ENCODE results near the gene CCDC146.

Gene CCDC146

DNA sequence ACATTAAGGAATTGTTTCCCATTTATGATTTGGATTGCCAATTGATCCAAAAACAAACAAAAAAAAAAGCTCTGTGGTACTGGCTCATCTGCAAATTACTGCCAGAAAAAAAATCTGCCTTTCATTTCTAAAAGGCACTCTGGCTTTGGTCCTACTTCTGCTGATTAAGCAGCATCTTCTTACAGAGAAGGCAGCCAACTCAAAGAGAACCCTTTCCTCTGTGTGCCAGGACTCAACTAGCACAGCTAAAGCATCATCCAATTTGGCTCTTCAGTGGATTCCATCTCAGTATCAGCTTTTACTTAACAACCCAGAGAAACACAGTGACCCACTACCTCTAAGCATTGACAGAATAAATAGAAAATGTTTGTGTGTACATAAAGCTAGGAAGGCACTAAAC, 213.2 kb downstream of the CCDC146 start:
- ChIA-PET CTCF (no interaction called here), POLR2A (ENCODE audit: low non-redundant PET) (no interaction called here)
- TF ChIP-seq, protein P1, sequence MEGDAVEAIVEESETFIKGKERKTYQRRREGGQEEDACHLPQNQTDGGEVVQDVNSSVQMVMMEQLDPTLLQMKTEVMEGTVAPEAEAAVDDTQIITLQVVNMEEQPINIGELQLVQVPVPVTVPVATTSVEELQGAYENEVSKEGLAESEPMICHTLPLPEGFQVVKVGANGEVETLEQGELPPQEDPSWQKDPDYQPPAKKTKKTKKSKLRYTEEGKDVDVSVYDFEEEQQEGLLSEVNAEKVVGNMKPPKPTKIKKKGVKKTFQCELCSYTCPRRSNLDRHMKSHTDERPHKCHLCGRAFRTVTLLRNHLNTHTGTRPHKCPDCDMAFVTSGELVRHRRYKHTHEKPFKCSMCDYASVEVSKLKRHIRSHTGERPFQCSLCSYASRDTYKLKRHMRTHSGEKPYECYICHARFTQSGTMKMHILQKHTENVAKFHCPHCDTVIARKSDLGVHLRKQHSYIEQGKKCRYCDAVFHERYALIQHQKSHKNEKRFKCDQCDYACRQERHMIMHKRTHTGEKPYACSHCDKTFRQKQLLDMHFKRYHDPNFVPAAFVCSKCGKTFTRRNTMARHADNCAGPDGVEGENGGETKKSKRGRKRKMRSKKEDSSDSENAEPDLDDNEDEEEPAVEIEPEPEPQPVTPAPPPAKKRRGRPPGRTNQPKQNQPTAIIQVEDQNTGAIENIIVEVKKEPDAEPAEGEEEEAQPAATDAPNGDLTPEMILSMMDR (conservative IDR thresholded peaks at IDR 0.05; ENCODE audit: low read depth) = no peak
- DNase-seq (ENCODE audit: low spot score) = no peak
- H3K27ac ChIP-seq = no peak overlapping the region

- POLR2A ChIA-PET (ENCODE audit: low non-redundant PET) = no interaction called here
- TF ChIP-seq, protein P1 (conservative IDR thresholded peaks at IDR 0.05; ENCODE audit: low read depth) = no peak
- CTCF ChIA-PET = no interaction called here
- no peak for DNase-seq (ENCODE audit: low spot score)
- H3K27ac ChIP-seq = no peak overlapping the region
These were observed 215.1 kb downstream of the CCDC146 start for GRCh38 chr7:77337456-77337990.

DNA sequence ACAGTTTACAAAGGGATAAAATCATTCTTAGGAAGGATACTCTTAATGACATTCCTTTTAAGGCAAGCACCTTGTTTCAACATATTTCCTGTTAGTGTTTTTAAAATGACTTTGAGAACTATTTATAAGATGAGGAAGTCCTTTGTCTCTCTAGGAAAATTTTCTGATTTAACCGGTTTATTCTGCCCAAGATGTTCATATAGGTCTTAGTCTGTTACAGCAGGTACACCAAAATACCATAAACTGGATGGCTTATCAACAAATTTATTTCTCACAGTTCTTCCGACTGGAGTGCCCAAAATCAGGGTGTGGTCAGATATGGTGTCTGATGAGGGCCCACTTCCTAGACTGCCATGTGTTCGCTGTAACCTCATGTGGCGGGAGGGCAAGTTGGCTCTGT, 215.8 kb downstream of the CCDC146 start:
- no peak overlapping the region for H3K27ac ChIP-seq
- POLR2A ChIA-PET (ENCODE audit: low non-redundant PET) = no interaction called here
- DNase-seq (ENCODE audit: low spot score) = no peak
- CTCF ChIA-PET = no interaction called here
- TF ChIP-seq, protein P1 (conservative IDR thresholded peaks at IDR 0.05; ENCODE audit: low read depth) = no peak

GRCh38 chr7:77338883-77339629, 216.6 kb downstream of the CCDC146 start:
- ChIA-PET CTCF (no interaction called here), POLR2A (ENCODE audit: low non-redundant PET) (no interaction called here)
- no peak overlapping the region for H3K27ac ChIP-seq
- TF ChIP-seq, protein P1 (conservative IDR thresholded peaks at IDR 0.05; ENCODE audit: low read depth) = no peak
- no peak for DNase-seq (ENCODE audit: low spot score)

GRCh38 chr7:77339726-77340125, 217.3 kb downstream of the CCDC146 start:
- DNase-seq (ENCODE audit: low spot score) = no peak
- no peak overlapping the region for H3K27ac ChIP-seq
- TF ChIP-seq, protein P1 (conservative IDR thresholded peaks at IDR 0.05; ENCODE audit: low read depth) = no peak
- ChIA-PET CTCF (no interaction called here), POLR2A (ENCODE audit: low non-redundant PET) (no interaction called here)
